Stromal cell of bone marrow (primary cell): ENCODE measurements around the gene CTNNBIP1.
"Not testable (repeated sequence)": the region's sequence is repeated elsewhere in the genome, so short reads cannot be mapped to it uniquely, and the experiment has no call there.

Experiments used
- DNase-seq: peaks from one replicate; pipeline ENCODE4 v3.0.0-alpha.2; 2012; ENCODE audit warnings: low read depth

Gene CTNNBIP1

DNA sequence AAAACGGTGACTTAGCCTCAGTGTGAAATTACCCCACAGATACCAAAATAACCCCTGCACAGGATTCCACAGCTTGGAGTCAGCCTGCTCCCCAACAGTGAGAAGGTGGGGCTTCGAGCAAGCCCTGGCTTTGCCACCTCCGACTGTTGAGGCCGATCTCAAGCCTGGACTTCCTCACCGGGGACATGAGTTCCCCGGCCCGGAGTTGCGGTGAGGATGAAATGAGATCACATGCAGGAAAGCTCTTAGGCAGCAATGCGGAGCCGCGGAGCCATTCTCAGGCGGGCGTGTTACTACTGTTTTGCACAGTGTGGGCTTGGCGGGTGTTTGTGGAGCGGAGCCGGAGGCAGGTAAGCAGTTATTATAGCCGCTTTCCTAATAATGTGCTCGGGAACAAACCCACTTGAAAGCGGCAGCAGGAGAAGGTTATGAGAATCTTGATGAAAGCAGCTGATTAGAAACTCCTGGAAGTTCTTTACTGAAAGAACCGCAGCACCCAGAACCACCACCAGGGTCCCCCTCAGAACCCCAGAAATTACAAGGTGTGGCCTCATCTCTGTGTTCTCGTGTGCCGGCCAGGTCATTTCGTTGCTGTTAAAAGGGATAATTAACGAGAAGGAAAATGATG is 82.4 kb downstream of the CTNNBIP1 start:
- DNase-seq, result no peak

DNA sequence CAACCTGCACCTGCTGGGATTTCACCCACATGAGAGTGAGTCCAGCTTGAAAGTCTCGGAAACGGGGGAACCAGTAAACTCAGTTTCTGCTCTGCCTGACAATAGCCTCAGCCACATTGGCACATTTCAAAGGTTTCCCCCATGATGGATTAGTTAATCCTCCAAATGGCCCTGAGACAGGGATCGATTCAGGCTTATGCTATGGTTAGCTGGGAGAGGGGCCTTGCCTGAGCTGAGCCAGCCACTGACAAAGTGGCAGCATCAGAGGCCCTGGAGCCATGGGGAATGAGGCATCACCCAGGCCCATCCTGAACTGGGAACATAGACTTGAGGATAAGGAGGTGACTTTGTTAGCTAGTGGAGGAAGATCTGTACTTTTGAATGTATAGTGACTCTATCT is 83.5 kb downstream of the CTNNBIP1 start:
- DNase-seq, result no peak

DNA sequence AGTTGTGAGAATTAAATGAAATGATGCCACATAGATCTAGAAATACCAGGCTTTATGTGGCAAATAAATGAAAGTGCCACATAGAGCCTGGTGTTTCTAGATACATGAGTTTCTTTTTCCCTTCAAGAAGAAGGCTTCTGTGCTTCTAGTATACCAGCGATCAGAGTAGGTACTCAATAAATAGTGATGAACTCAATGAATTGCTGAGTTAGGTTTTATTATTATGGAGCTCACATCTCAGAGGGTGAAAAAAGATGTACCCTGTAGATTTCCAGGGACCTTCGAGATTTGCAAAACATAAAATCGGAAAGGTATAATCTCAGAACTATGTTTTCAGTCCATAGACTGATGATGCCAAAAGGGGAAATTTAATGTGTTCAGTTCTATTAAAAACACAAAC is 84.0 kb downstream of the CTNNBIP1 start:
- DNase-seq, result no peak

DNA sequence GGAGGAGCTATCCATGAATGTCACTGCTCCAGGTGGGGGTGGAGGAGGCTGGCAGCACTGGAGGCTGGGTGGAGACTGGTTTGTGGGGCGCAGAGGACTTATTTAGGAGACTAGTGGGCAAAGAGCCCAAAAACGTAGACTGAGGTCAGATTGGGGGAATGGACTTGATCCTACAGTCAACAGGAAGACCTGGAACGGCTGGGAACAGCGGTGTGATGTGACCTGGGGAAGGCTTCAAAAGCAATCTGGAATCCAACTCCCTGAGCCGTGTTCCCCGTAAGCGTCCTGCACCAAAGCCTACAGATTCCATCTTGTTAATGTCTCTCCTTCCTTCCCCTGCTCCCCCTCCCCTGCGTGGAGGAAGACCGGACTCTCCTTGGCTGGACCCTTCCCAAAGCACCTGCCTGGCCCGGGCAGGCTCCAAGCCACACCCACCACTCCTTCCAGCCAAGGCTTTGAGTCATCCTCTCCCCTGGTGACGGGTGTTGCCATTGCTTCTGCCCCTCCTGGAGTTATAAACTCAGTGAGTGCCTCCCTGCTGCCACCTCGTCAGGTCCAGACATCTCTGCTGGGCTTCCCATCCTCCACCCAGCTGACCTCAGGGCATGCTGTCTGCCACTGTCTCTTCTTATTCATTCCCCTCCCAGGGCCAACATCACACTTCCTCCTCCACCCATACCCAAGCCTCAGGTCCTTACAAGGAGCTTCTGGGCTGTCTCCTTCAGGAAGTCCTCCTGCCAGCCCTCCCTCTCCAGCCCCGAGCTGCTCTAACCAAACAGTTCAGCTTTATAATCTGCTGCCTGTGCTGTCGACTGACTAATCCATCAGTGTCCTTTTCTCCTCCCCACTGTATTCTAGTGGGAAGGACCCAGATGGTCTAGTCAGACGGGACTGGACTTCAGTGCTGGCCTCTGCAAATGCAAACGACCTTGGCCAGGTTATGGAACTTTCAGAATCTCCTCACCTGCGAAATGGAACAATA is 84.7 kb downstream of the CTNNBIP1 start:
- DNase-seq, result no peak

DNA sequence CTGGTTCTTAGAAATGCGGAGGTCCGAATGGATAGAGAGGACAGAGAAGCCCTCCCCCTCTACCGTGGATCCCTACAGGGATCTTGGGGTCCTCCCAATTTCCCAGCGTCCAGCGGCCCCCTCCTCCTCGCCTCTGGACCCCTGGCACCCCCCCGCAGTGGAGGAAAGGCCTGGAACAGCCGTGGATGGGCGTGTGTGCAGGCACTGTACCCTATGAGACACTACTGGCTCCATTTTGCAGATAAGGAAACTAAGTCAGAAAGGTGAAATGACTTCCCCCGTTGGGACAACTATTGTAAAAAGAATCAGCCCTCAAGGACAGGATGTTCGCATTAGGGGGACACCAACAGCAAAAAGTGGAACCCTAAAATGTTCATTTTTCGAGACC is 85.4 kb downstream of the CTNNBIP1 start:
- no peak for DNase-seq

DNA sequence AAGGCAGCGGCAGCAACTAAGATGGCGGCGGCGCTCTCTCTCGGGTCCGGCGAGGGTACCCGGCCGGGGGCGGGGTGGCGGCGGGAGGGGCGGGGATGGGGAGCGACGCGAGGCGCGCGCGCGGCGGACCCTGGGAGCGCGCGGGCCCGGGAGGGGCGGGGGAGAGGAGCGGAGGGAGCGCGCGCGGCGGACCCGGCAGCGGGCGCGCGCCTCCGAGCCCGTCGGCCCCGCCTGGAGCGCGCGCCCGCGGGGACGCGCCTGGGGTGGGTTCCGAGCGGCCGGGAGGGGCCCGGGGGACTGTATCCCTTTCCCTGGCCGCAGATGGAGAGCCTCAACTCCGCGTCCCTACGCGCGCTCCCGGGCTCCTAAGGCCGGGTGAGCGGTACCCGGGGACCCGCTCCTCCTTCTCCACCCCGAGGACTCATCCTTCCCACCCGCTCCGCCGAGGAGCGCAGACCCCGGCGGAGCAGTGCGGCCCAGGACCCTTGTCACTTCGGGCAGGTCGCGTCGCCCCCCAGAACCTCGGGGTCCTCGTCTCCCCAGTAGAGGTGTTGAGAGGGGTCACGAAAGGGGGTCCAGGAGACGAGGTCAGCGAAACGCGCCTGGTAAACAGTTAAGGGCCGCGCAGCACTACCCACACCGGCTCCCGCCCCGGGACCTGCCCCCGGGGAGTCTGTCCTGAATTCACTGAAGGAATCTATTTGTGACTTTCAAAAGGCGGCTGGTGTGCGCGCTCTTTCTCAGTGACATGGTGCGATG is 85.9 kb downstream of the CTNNBIP1 start, which contains the start of gene CLSTN1:
CLSTN1 (minus strand) TSS at position 23 of the 759 bp plus-strand sequence. CDS start 232 bp downstream, outside the sequence.
- peak; percentile 71 for DNase-seq

DNA sequence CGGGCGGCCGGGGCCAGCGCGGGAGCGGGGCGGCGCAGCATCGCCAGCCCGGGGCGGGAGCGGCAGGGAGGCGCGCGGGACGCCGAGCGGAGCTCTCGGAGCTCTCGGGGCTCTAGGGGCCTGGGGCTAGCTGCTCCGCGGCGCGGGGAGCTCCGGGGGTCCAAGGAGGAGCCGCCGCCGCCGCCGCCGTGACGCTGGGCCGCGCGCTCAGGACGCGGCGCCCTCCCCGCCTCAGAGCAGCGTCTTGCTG is 86.5 kb downstream of the CTNNBIP1 start:
- no peak for DNase-seq

DNA sequence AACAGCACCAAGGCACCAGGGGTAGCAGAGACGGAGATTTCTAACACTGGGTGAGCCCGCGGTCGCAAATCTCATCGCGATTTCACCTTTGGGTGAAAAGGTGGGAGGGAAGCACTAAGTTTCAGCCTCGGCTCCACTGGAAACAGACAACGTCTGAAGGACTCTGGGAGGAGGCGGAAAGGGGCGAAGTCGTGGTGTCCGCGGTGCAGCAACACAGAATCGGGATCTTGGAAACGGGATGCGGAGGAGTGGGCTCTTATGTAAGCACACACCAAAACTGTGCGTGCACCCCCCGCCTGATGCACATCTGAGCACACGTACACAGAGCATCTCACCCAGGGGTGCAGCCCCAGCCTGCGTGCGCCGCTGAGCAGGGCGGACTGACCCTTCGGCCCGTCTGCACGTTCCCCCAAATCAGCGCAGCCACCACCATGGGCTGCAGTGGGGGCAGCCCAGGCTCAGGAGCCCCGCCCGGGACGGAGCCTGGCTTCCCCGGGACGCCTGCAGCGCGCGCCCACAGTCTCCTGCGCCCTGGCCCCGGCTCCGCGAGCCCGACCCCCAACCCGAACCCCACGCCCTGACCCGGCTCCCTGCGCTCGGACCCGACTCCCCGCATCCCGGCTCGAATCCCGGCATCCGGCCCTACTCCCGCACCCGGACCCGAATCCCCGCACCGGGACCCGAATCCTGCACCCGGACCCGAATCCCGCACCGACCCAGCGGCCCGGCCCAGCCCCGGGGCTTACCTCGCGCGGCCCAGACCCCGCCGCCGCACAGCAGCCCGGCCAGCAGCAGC is 87.0 kb downstream of the CTNNBIP1 start:
- DNase-seq, result no peak

DNA sequence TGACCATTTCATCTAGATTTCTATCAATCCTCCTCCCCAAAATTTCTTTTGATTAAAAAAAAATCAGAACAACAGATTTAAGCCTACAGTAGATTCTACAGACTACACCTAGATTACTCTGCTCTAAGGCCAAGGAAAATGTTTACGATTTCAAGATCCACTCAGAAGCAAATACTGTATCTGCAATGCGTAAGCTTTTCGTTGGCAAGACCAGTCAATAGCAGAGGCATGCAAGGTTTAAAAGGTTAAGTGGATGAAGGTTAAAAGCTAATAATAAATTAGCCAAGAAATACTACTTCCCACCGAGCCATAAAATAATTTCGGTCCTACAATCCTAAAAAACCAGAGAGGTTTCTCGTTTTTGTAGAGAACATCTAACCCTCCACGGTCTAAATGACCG is 87.6 kb downstream of the CTNNBIP1 start:
- DNase-seq, result no peak

DNA sequence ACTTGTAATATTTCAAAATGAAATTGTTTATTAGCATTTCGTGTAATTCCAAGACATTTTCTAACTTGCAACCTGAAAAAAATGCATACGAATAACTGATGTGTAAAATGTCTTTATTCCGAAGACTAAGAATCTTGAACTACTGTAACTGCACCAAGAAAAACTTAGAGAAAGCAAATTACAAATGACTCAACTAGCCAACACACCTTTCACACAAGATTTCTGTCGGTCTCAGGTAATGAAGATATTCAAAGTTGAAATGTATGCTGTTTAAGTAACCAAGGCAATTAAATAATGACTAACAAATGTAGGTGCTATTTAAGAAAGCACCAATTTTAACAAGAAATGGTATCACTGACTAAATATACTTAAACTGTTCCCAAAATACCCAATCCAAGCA is 88.4 kb downstream of the CTNNBIP1 start:
- DNase-seq, result no peak

DNA sequence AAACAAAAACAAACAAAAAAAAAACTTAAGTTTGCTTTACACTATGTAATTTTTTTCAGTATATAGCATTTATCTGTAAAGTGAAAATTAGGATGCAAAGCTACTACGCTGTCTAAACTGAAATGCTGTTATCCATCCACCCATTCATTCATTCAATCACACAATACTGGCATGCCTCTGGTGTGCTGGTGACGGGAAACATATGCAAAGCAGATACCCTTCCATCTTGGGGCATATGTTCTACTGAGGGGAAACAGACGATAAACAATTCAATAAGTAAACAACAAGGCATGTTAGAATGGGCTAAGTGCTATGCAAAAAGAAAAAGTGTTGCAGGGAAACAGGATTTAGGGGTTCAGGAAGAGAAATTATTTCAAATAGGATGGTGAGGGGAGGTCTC is 89.5 kb downstream of the CTNNBIP1 start:
- DNase-seq, result no peak

DNA sequence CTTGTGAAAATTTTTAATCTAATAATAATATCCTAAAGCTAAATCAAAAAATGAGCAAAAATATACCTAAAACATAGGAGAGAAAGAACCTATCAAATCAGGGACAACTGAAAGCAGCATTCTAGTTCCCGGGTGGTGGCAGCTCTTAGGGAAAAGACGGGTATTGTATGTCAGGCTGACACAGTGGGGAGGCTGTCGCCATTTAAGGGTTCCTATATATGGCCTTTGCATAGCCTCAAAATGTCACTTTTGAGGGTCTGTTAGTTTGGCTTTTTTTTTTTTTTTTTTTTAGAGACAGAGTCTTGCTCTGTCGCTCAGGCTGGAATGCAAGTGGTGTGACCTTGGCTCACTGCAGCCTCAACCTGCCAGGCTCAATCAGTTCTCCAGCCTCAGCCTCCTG is 92.3 kb downstream of the CTNNBIP1 start:
- DNase-seq, result no peak

DNA sequence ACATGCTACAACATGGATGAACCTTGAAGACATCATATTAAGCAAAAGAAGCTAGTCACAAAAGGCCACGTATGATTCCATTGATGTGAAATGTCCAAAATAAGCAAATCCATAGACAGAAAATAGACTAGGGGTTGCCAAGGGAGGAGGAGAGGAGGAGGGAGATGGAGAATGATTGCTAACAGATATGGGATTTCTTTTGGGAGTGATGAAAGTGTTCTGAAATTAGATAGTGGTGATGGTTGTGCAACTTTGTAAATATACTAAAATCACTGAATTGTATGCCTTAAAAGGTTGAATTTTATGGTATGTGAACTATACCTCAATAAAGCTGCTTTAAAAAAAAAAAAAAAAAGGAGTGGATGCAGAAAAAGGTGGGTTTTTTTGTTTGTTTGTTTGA is 93.9 kb downstream of the CTNNBIP1 start:
- DNase-seq, result no peak

DNA sequence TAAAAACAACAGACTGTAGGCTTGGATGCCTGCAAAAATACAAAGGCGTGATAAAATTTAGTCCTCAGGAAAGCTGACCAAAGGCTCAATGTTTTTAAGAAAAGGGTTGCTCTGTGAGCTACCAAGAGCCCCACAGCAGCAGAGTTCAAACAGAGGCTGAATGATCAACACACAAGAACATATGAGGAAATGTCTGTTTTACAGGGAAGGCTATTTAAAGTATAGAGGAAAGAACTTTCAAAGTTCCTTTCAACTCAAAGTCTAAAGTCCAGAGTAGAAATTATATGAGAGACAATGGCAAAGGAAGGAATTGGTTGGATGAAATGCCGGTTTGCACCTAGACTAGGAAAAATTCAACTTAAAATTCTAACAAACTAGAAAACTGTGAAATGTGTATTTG is 94.9 kb downstream of the CTNNBIP1 start:
- no peak for DNase-seq

DNA sequence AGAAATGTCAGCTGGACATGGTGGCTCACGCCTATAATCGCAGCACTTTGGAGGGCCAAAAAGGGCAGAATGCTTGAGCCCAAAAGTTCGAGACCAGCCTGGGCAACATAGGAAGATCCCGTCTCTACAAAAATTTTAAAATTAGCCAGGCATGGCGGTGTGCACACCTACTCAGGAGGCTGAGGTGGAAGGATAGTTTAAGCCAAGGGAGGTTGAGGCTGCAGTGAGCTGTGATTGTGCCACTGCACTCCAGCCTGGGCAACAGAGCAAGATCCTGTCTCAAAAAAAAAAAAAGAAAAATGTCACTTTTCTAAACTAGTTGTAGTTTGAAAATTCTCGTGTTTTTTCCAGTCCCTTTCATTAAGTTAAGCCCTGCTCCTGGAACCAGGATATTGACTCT is 95.5 kb downstream of the CTNNBIP1 start:
- DNase-seq, result no peak

DNA sequence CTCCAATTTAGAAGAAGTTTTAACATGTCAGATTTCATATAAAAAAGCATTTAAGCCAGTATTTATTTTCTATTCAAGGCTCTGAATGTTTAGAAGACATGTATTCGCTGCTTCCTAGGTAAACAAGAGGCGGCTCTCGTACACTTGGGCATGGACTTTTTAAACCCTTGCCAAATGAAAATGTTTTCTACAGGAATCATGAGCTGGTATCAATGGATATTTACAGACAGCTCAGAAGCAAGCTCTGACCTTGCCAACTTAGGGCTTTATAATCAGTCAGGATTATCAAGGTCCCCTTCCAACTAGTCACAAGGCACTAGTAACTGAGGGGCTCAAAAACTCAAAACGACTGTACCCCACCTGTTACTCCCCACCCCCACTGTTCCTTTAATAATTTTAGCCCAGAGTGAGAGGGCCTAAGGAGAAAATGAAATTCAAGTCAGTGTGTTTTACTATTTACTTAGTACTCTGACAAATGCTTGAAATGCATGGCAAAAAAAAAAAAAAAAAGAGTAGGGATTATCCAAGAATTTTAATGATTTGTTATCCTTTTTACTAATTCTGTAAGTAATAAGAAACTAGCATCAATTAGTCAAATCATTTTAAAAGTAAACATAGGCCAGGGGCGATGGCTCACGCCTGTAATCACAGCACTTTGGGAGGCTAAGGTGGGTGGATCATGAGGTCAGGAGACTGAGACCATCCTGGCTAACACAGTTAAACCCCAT is 98.7 kb downstream of the CTNNBIP1 start:
- no peak for DNase-seq

DNA sequence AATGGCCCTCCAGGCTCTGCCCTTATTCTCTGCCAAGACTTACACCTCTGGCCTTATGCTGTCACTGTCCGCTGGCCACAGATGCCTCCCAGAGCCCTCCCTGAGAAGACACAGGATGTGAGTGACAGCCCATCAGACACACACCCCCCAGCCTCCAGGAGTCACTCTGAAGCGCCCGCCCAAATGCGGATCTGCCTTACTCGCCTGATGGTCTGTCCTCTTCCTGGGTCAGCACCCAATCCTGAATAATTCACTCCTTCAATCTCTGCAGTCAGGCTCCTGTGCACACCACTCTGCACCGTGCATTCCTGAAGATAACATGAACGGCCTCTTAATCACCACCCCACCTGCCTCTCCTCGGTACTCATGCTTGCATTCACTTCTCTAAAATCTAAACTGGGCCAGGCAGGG is 101.0 kb downstream of the CTNNBIP1 start:
- no peak for DNase-seq

DNA sequence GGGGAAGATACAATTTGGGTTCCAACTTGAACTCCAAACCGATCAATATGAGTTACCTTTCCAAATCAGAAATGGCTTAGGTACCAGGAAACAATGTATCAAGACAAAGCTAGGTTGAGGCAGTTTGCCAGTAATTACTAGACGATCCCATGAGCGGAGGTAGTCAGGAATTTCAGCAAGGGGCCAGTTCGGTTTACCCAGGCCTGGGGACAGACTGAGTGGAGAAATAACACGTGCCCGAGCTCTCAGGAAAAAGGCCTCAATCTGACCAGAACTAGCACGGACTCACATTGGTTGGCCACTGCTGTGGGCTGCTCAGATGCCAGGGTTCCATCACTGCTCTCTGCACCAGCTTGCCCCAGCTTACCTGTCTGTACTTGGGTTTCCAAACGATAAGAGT is 101.6 kb downstream of the CTNNBIP1 start:
- DNase-seq, result no peak

DNA sequence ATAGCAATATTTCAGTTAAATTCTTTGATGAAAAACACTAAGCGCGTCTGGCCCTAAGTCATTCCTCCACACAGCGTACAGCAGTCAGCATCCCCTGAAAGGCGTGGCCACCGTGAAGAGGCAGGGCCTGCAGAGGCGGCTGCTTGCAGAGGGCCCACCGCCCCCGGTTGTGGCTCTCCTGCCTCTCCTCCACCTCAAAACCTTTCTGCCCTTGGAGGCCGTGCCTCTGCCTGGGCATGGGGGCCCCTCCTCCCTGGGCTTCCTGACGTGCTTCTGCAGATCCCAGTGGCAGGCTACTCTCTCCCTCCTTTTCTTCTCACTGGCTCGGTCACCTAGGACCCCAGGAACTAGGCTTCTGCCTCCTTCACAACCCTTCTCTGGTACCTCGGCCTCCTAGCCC is 102.5 kb downstream of the CTNNBIP1 start:
- no peak for DNase-seq

DNA sequence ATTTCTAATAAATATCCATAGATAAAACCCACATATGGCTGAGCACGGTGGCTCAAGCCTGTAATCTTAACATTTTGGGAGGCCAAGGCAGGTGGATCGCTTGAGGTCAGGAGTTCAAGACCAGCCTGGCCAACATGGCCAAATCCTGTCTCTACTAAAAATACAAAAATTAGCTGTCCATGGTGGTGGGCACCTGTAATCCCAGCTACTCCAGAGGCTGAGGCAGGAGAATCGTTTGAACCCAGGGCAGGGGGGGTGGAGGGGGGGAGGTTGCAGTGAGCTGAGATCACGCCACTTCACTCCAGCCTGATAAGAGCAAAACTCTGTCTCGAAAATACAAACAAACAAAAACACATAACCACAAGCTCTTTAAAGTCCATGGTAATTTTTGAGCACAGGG is 104.1 kb downstream of the CTNNBIP1 start:
- DNase-seq, result not testable (repeated sequence)

DNA sequence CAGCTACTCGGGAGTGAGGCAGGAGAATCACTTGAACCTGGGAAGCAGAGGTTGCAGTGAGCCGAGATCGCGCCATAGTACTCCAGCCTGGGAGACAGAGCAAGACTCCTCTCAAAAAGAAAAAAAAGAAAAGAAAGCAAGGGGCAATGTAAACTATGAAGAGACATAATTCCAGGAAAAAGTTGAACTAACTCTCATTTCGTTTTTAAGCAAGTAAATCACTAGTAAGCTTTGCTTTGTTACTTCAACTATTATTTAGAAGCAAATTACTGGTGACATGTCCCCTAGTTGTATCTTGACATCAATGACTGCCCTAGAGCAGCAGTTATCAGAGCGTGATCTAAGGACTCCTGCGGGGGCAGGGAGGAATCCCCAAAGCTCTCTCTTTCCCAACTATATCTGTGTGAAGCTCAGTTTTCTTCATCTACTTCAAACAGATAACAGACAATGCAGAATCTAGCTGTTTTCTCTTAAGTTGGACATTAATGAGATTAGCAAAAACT is 105.0 kb downstream of the CTNNBIP1 start:
- DNase-seq, result no peak
